Left hindlimb (tissue), 1 donor: ENCODE data around the gene FOXS1.

Experiments
- DNase-seq: peaks from one replicate; pipeline ENCODE4 v3.0.0-alpha.2; 2018

FOXS1 gene

GRCh38 chr20:31845300-31845863 lies at the start of gene FOXS1:
Gene FOXS1 (minus strand): TSS chr20:31845604. CDS start chr20:31845542, 62 bp downstream.
- DNase-seq = no peak

GRCh38 chr20:31890646-31891045 lies 45.2 kb upstream of the FOXS1 start:
- DNase-seq = no peak

- DNase-seq = no peak
These were observed 38.4 kb upstream of the FOXS1 start for GRCh38 chr20:31883829-31884228.

- no peak for DNase-seq
These were observed 36.5 kb upstream of the FOXS1 start for GRCh38 chr20:31881945-31882344.

- peak; percentile 91 for DNase-seq
These were observed 34.0 kb upstream of the FOXS1 start for GRCh38 chr20:31879143-31879987.

GRCh38 chr20:31877684-31878083 lies 32.3 kb upstream of the FOXS1 start:
- no peak for DNase-seq

- no peak for DNase-seq
These were observed 30.3 kb upstream of the FOXS1 start for GRCh38 chr20:31875671-31876070.

GRCh38 chr20:31872406-31872805 lies 27.0 kb upstream of the FOXS1 start:
- no peak for DNase-seq

GRCh38 chr20:31871618-31871954 lies 26.2 kb upstream of the FOXS1 start:
- no peak for DNase-seq

GRCh38 chr20:31870726-31871617 lies 25.6 kb upstream of the FOXS1 start:
- DNase-seq = no peak

GRCh38 chr20:31869942-31870725 lies 24.7 kb upstream of the FOXS1 start, which contains the start of the genes DUSP15 and TTLL9:
Gene DUSP15 (minus strand): TSS chr20:31870527. CDS start chr20:31870337, 190 bp downstream.
Gene TTLL9 (plus strand): TSS chr20:31870634. CDS start chr20:31871127, 493 bp downstream.
- no peak for DNase-seq

- no peak for DNase-seq
These were observed 24.2 kb upstream of the FOXS1 start for GRCh38 chr20:31869673-31869941.

- no peak for DNase-seq
These were observed 23.7 kb upstream of the FOXS1 start for GRCh38 chr20:31868853-31869672.

GRCh38 chr20:31866221-31866620 lies 20.8 kb upstream of the FOXS1 start:
- no peak for DNase-seq

- no peak for DNase-seq
These were observed 19.4 kb upstream of the FOXS1 start for GRCh38 chr20:31864521-31865400.

- DNase-seq = no peak
These were observed 18.1 kb upstream of the FOXS1 start for GRCh38 chr20:31863296-31864085.

GRCh38 chr20:31862506-31862905 lies 17.1 kb upstream of the FOXS1 start:
- DNase-seq = no peak

GRCh38 chr20:31862157-31862470 lies 16.7 kb upstream of the FOXS1 start:
- DNase-seq = no peak

GRCh38 chr20:31861385-31862156 lies 16.2 kb upstream of the FOXS1 start:
- peak; percentile 78 for DNase-seq

GRCh38 chr20:31861135-31861384 lies 15.7 kb upstream of the FOXS1 start:
- DNase-seq = no peak
